Omental fat pad (tissue), 4 donors: ENCODE measurements around the gene NTNG1. TPM values are rescaled to one million over a fixed set of nuclear protein-coding genes. Genes with fewer than 3 reads are reported as not detected.

Experiments
- ATAC-seq: fragments of 150-250 bp; one replicate; pipeline ENCODE4 v1.9.1; 2016; ENCODE audit warnings: mild to moderate bottlenecking, moderate library complexity; ENCODE audit not compliant: low FRiP score
- DNase-seq: peaks from one replicate; pipeline ENCODE4 v3.0.0-alpha.2; 2019; ENCODE audit warnings: low spot score
- CTCF ChIP-seq, 3 donors: fragments of 450-650 bp; IDR thresholded peaks; one replicate each; pipeline ENCODE4 v1.5.1; 2016 to 2017; ENCODE audit warnings: antibody characterized with exemption in 3 of 3, mild to moderate bottlenecking in 3 of 3, moderate library complexity in 2 of 3
- total RNA-seq, 4 donors: library from RNA; depleted of rRNA; stranded (reverse); fragments of >200 nt; gene quantifications; one replicate each; pipeline ENCODE4 v1.1.0, GENCODE V29; 2016

Gene NTNG1
- total RNA-seq, 4 donors from 2014 or later: 1.3 to 28.5 (median 6.6) TPM

GRCh38 chr1:107352850-107353249, 212.0 kb downstream of the NTNG1 start:
- no peak for TF ChIP-seq CTCF (IDR thresholded peaks at IDR 0.05)
- ATAC-seq (no peak), DNase-seq (no peak)

- ATAC-seq (no peak), DNase-seq (no peak)
- no peak for TF ChIP-seq CTCF (IDR thresholded peaks at IDR 0.05)
These were observed 216.5 kb downstream of the NTNG1 start for GRCh38 chr1:107357376-107357775.

DNA sequence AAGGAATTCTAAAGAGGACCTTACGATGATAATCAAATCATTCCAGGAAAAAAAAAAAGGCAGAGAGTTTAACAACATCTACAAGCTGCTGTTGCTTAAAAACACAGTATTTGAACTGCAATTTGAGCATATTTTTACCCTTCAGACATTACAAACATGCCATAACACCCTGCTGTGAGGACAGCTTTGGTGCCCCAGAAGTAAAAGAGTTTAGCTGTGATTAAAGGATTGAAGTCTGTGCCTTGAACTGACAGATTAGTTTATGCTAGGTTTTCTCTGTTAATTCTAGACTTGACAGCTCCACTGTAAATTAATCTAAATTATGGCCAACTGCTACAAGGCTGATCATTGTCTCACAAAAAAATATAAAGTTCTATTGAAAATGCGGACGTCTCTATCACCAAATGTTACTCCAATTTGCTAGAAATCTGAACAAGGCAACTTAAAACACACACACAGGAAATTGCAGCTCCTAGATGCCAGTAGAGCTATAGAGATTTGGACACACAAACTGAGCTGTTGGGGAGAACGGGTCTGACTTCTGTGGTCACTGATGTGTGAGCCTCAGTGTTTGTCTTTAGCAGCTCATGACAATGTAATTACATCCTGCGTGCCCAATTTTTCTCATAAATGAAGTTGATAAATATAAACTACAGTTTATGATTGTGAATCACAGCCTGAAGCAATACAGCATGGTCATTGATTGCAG, 217.9 kb downstream of the NTNG1 start:
- no peak for TF ChIP-seq CTCF (IDR thresholded peaks at IDR 0.05)
- no peak for ATAC-seq
- no peak for DNase-seq

- no peak for TF ChIP-seq CTCF (IDR thresholded peaks at IDR 0.05)
- ATAC-seq (no peak), DNase-seq (no peak)
These were observed 218.8 kb downstream of the NTNG1 start for GRCh38 chr1:107359472-107360241.

GRCh38 chr1:107362468-107363140, 221.8 kb downstream of the NTNG1 start:
- ATAC-seq (no peak), DNase-seq (no peak)
- TF ChIP-seq CTCF (IDR thresholded peaks at IDR 0.05): no peak

DNA sequence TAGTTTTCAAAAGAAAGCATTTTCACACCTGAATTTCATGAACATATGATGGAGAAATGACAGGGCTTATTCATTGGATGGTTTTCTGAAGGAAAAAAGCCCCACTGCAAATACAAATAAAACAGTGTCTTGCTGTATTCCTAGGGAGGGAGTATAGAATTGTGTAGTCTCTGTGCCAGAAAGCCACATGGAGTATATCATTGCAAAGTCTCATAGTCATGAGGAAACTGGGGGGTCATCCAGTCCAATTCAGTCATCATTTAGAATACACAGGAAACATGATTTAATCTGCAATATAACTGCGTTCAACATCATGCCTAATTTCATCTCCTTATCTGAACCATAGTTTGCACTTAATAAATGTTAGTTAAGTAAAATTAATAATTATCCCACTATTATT, 222.3 kb downstream of the NTNG1 start:
- TF ChIP-seq CTCF (IDR thresholded peaks at IDR 0.05): no peak

More for the DNA sequence above, 222.3 kb downstream of the NTNG1 start:
- ATAC-seq (no peak), DNase-seq (no peak)
